ENCODE data around the gene RHCG. TPM values are rescaled to one million over a fixed set of nuclear protein-coding genes. Genes with fewer than 3 reads are reported as not detected.

The RHCG gene
- total RNA-seq, 4 donors from 2014 or later = not detected

- H3K27me3 ChIP-seq = peaks cover 13 to 37% (median 28%) of the 10 kb centered on the region in 3 donors
- no peak for ATAC-seq
- in situ Hi-C loops (cut with MboI; ENCODE audit: low sequenced_read_pairs in 4 of 4) = no loop called here
- DNase-seq = no peak
- no peak overlapping the region for H3K27ac ChIP-seq
- no peak overlapping the region for H3K4me3 ChIP-seq
- intact Hi-C loops (cut with DNase I; ENCODE audit: low total_unique reads) = no loop called here
- H3K36me3 ChIP-seq = no peaks in the 10 kb centered on the region
- TF ChIP-seq CTCF (IDR thresholded peaks at IDR 0.05 in 4 of 5, conservative IDR thresholded peaks at IDR 0.05 in 1 of 5) = no peak
- no peak for TF ChIP-seq POLR2A (IDR thresholded peaks at IDR 0.05)
- no peaks in the 10 kb centered on the region for H3K4me1 ChIP-seq
- H3K9me3 ChIP-seq = no peaks in the 10 kb centered on the region
These were observed 6.1 kb downstream of the RHCG start for GRCh38 chr15:89490081-89490813.

- no peaks in the 10 kb centered on the region for H3K36me3 ChIP-seq
- in situ Hi-C loops (cut with MboI; ENCODE audit: low sequenced_read_pairs in 4 of 4) = no loop called here
- H3K27me3 ChIP-seq = peaks cover 7 to 29% (median 19%) of the 10 kb centered on the region in 3 donors
- no peak for ATAC-seq
- no peaks in the 10 kb centered on the region for H3K4me1 ChIP-seq
- TF ChIP-seq POLR2A (IDR thresholded peaks at IDR 0.05) (no peak), CTCF (IDR thresholded peaks at IDR 0.05 in 4 of 5, conservative IDR thresholded peaks at IDR 0.05 in 1 of 5) (no peak)
- DNase-seq = no peak
- H3K9me3 ChIP-seq = no peaks in the 10 kb centered on the region
- intact Hi-C loops (cut with DNase I; ENCODE audit: low total_unique reads) = no loop called here
- no peak overlapping the region for H3K4me3 ChIP-seq
- no peak overlapping the region for H3K27ac ChIP-seq
These were observed 7.0 kb downstream of the RHCG start for GRCh38 chr15:89489376-89489775.

GRCh38 chr15:89487791-89488190 is 8.6 kb downstream of the RHCG start:
- in situ Hi-C loops (cut with MboI; ENCODE audit: low sequenced_read_pairs in 4 of 4) (no loop called here), intact Hi-C loops (cut with DNase I; ENCODE audit: low total_unique reads) (no loop called here)
- DNase-seq = no peak
- Histone ChIP-seq H3K36me3 (no peaks in the 10 kb centered on the region), H3K9me3 (no peaks in the 10 kb centered on the region), H3K27ac (no peak overlapping the region), H3K4me1 (no peaks in the 10 kb centered on the region), H3K4me3 (no peak overlapping the region), H3K27me3 (peaks cover 7 to 25% (median 15%) of the 10 kb centered on the region in 3 donors)
- TF ChIP-seq CTCF (IDR thresholded peaks at IDR 0.05 in 4 of 5, conservative IDR thresholded peaks at IDR 0.05 in 1 of 5) (no peak), POLR2A (IDR thresholded peaks at IDR 0.05) (no peak)
- ATAC-seq = no peak

- H3K27me3 ChIP-seq = peaks cover 7 to 25% (median 15%) of the 10 kb centered on the region in 3 donors
- no peaks in the 10 kb centered on the region for H3K36me3 ChIP-seq
- intact Hi-C loops (cut with DNase I; ENCODE audit: low total_unique reads) = no loop called here
- H3K4me3 ChIP-seq = no peak overlapping the region
- DNase-seq = no peak
- TF ChIP-seq POLR2A (IDR thresholded peaks at IDR 0.05) (no peak), CTCF (IDR thresholded peaks at IDR 0.05 in 4 of 5, conservative IDR thresholded peaks at IDR 0.05 in 1 of 5) (no peak)
- in situ Hi-C loops (cut with MboI; ENCODE audit: low sequenced_read_pairs in 4 of 4) = no loop called here
- no peak overlapping the region for H3K27ac ChIP-seq
- no peaks in the 10 kb centered on the region for H3K9me3 ChIP-seq
- no peaks in the 10 kb centered on the region for H3K4me1 ChIP-seq
- no peak for ATAC-seq
These were observed 9.7 kb downstream of the RHCG start for GRCh38 chr15:89486726-89487050.

- DNase-seq (no peak), ATAC-seq (no peak)
- Histone ChIP-seq H3K27me3 (peaks cover 7 to 21% (median 12%) of the 10 kb centered on the region in 3 donors), H3K4me3 (no peak overlapping the region), H3K4me1 (no peaks in the 10 kb centered on the region), H3K27ac (no peak overlapping the region), H3K36me3 (no peaks in the 10 kb centered on the region), H3K9me3 (no peaks in the 10 kb centered on the region)
- TF ChIP-seq CTCF (IDR thresholded peaks at IDR 0.05 in 4 of 5, conservative IDR thresholded peaks at IDR 0.05 in 1 of 5) = no peak
- no peak for TF ChIP-seq POLR2A (IDR thresholded peaks at IDR 0.05)
- in situ Hi-C loops (cut with MboI; ENCODE audit: low sequenced_read_pairs in 4 of 4) = no loop called here
- intact Hi-C loops (cut with DNase I; ENCODE audit: low total_unique reads) = no loop called here
These were observed 13.3 kb downstream of the RHCG start for GRCh38 chr15:89483079-89483478.
